Hematopoietic multipotent progenitor cell treated with erythropoietin and hydrocortisone succinate and interleukin-3 and kit ligand, for 6 days (in vitro differentiated cells): ENCODE results near the gene SMCHD1.
A peak's percentile ranks its signal among the peaks of the same experiment; 100 is the strongest.

Experiments
- DNase-seq: peaks from one replicate; pipeline ENCODE4 v3.0.0-alpha.2; 2015

Gene SMCHD1

DNA sequence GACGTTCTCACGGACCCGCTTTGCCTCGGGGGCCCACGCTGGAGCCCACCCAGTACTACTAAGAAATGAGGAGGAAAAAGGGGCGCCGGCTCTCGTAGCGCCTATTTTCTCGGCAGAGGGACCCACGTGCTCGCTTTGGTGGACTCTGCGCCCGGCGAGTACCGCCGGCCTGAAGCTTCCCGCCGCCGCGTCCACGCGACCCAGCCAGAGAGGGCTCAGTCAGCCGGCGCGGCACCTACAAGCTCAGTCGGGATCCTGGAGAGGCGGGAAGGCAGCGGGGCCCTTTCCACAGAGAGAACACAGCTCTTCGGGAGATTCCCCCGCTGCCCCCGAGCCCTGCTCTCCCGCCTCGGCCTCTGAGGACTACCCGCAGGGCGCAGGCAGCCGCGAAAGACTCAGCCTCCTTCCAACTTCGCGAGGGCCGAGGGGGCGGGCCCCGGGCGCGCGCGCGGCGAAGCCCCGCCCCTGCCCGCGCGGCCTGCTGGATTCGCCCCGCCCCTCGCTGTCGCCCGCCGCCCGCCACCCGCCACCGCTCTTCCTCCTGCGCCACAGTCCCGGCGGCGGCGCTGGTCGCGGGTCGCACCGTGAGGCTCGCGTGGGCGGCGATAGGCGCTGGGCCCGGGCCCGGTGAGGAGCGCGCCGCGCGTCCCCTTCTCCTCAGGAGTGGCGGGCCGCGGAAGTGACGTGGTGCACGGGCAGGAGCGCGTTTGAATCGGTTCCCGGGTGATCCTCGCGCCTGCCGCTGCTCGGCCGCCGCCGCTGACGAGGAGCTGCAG lies at the start of gene SMCHD1:
SMCHD1 (plus strand) TSS at position 549 of the 776 bp plus-strand sequence. CDS start 350 bp downstream, outside the sequence.
- peak; percentile 89 for DNase-seq

DNA sequence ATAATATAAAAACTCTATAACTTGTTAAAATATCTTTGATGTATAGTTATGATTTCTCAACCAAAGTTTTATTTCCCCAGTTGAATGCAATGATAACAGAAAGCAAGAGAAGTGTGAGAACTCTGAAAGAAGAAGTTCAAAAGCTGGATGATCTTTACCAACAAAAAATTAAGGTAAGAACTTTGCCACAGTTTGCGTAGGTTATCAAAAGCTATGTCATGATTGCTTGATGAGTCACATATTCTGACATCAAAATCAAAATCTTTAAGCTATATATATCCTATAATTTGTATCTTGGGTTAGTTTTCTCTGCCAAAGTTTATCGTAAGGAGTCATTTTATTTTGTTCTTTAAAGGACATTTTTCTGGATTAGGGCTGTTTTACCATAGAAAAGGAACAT lies 49.2 kb upstream of the SMCHD1 start:
- DNase-seq: no peak

DNA sequence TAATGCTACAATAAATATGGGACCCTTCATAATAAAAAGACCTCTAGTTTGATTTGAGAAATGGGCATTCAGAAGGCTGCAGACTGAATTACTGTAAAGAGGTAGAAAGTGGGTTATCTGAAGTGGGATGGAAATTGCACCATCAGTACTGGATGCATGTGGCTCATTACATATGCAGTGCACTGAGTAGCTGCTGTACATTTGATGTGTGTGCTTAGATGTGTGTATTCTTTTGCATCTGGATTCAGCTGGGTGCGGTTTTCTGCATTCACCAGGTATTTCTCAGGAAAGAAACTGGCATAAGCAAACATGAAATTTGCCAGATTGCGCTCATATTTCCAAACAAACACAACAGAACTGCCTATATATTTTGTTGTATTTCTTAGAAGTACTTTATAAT lies 45.9 kb upstream of the SMCHD1 start:
- no peak for DNase-seq

DNA sequence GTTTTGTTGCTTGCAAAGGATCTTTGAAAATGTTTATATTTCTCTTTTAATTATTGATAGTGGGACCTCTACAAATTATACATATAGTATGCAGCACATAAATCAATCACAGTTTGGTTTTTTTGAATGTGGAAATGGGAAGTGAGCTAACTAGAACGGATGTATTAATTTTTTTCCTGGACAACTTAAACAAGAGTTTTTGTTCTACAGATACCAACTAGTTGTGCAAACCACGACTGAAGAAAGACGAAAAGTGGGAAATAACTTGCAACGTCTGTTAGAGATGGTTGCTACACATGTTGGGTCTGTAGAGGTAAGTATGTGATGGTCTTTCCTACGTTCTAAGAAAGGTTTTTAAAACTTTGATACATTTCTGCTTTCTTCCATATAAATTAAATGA lies 45.0 kb upstream of the SMCHD1 start:
- peak; percentile 22 for DNase-seq

DNA sequence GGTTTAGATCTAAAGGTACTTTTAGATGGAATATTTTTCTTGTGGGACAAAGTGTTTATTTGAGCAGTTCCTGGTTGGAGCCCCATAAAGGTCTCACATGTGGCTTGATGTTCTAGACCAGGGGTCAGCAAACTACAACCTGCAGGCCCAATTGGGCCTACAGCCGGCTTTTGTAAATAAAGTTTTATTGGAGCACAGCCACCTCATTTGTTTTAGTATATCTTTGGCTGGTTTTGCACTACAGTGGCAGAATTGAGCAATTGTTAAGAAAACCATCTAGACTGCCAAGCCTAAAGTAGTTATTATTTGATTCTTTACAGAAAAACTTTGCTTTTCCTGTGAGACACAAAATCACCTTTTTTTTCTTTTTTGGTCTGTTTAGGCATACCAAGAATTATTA lies 42.5 kb upstream of the SMCHD1 start:
- no peak for DNase-seq

DNA sequence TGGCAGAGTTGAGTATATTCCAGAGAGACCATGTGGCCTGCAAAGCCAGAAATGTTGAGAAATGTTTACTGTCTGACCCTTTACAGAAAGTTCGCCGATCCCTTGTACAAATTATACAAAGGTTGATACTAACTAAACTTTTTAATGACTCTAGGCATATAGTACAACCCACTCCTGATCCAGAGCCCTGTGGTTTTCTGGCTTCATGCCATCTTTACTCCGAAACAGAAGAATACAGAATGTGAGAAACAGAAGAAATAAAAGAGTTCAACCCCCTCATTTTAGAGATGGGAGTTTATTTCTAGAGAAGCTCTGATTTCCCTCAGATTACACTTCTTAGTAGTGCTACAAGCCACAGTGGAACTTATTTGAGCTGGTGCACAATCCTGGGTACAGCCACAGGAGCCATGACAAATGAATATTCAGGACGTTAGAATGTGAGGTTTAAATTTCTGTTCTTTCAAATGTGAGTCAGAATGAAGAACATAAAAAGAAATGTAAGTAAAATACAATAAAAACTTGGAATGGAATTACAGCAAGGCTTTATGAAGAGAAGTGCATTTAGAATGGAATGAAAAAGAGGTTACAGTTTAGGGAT lies 38.0 kb upstream of the SMCHD1 start:
- DNase-seq: no peak

DNA sequence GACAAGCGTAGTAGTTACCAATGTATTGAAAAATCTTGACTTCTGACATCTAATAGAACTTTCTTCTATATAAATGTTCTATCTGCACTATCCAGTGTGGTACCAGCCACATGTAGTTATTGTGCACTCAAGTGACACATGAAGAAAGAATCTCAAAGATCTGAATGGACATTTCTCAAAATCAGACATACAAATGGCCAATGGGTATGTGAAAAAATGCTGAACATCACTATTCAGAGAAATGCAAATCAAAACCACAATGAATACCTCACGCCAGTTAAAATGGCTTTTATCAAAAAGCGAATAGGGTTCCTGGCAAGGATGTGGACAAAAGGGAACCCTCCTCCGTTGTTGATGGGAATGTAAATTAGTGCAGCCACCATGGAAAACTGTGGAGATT lies 37.5 kb upstream of the SMCHD1 start:
- no peak for DNase-seq

DNA sequence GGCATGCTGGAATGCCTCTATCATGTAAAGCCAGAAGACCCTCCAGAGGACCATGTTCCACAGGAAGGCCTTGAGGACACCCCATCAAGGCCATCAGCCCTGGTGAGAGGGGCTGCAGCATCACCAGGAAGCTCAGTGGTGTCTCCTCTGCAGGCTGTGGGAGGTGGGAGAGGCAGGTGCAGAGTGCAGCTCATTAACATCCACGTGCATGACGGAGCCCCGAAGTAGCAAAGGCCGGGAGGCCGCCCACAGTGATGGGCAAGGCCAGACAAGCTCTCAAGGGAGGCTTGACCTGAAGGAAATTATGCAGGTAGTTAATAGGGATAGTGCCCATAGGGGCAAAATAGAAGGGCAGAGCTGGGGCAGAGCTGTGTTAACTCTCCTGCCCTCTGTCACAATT lies 30.3 kb upstream of the SMCHD1 start:
- no peak for DNase-seq

DNA sequence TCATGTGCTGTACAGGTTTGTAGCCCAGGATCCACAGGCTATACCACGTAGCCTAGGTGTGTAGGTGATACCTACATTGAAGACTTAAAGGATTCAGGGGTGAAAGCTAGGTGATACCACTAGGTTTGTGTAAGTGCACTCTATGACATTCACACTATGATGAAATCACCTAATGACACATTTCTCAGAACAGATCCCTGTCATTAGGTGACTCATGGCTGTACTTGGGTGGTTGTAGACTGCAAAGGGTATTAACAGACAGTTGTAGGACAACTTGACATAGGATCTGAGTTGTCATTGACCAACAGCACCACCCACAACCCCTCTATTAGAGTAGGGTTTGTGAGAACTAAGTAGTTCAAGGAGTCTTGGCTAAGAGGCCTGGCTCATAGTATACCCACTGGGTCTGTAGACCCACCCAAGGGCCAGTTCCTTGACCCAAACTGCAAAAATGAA lies 27.7 kb upstream of the SMCHD1 start:
- no peak for DNase-seq

DNA sequence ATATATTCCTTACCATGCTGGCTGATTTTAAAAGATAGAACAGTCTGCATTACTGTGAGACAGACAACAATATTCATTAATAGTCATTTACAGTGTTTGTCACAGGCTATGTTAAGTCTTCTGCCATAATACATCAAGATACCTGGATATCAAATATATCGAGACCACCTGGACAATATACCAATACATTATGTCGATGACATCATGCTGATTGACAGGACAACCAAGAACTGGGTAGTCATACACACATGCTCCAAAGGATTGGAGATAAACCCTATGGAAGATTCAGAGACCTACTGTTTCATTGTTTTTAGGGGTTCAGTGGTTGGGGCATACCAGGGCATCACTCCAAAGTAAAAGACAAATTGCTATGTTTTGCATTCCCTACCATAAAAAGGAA lies 26.5 kb upstream of the SMCHD1 start:
- no peak for DNase-seq

DNA sequence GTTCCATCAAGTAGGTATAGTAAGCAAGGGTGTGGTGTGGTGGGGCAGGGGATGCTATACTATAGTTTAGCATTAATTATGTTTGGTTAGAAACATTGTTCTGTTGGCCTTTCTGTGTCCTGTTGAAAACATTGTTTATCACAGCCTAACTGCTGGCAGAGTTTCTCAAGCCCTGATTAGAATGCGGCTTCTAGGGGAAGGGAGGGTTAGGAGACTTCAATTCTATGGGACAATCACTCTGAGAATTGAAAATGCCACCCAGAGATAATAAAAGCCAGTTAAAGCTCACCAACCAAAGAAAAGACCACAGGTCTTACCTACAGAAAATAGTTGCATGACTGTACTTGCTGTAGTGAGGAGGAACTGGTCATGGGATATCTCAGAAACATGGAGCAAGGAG lies 19.9 kb upstream of the SMCHD1 start:
- DNase-seq: peak; percentile 81

DNA sequence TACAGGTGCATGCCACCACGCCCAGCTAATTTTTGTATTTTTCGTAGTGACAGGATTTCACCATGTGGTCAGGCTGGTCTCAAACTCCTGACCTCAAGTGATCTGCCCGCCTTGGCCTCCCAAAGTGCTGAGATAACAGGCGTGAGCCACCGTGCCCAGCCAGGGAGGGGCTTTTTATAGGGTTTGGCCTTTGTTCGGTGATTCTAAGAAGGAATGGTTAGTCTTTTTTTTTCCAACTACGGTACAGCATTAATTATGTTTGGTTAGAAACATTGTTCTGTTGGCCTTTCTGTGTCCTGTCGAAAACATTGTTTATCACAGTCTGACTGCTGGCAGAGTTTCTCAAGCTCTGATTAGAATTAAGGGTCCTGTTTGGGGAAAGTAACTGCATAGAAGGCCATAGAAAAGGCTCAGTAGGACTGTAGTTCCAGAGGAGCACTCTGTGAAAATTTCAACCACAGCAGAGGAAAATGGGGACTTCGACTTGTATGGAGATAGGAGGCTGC lies 19.3 kb upstream of the SMCHD1 start:
- DNase-seq: peak; percentile 57

DNA sequence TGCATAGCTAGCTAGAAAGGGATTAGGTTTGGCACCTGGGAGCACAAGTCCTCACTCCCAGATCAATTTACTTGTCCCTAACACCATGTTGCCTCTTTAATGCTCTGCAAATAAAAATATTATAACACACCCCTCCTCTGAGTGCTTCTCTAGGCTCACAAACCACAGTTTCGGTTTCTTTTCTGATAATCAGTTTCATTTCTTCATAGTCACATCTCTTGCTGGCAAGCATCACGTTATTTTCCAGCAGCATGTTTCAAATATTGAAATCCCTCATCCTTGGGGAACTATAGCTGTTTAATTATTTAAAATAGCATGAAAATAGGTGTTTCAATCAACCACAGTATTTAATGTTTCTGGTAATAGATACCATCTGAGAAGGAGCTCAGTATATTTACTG lies 13.9 kb upstream of the SMCHD1 start:
- peak; percentile 69 for DNase-seq

DNA sequence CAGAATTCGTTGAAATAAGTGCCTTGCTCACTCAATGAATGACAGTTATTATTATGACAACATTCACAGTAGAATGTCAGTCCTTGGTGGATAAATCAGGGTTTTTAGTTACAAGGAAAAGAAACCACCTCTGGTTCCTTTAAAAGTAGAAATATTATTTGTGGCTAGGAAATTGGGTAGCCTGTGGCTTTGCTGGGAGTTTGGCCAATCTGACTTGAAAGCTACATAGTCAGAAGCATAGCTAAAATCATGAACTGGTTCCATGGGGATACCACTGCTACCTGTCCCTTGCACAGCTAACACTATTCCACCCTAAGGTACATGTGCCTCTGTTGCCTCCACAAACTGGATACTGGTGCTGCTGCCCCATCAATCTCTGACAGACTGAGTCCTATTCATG lies 12.8 kb upstream of the SMCHD1 start:
- no peak for DNase-seq

DNA sequence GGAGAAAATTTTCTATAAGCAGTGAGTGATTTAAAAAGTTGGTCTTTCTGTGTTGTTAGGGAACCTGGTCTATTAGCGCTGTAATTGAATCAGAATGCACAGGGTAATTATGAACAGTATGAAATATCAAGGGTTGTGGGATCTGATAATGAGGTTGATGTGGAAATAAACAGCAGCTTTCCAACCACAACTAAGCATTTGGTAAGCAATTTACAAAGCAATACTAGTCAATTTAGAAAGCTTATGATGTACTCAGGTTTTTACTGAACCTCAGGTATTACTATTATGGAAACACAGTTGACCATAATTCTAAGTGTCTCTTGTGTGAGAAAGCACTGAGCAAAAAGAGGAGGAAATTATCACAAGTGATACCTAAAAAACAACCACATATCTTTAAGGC lies 11.0 kb upstream of the SMCHD1 start:
- peak; percentile 54 for DNase-seq

DNA sequence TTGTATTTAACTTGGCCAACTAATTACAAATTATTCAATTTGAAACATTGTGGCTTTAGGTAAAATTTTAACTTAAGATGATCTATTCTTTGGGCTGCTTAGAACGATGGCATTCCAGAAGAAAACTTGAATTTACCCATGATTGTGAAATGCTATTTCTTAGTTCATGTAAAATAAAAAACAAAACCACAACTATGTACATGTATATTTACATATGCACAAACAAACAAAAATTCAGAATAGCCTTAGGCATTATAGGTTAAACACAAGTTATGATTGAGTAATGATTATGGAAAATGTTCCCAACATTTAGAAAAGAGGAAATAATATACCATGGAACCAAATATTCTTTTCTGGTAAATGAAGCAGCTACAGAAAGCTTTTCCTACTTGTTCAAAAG lies 3.5 kb upstream of the SMCHD1 start:
- no peak for DNase-seq

DNA sequence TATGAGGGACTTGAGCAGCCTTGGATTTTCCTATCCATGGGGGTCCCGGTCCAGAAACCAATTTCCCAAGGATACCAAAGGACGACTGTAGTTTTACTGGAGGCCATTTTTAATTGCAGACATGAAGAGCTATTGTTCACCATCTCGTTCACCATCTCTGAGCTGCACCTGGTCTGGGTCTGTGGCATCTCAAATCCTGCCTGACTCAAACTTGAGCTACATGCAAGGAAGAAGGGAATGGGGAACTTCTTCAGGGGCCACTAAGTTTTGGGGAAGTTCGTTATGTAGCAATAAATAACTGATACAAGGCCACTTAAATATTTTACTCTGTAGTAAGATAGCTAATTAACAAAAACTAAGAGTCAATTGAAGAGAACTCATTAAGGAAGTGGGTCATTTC lies 2.1 kb upstream of the SMCHD1 start:
- DNase-seq: peak; percentile 41

DNA sequence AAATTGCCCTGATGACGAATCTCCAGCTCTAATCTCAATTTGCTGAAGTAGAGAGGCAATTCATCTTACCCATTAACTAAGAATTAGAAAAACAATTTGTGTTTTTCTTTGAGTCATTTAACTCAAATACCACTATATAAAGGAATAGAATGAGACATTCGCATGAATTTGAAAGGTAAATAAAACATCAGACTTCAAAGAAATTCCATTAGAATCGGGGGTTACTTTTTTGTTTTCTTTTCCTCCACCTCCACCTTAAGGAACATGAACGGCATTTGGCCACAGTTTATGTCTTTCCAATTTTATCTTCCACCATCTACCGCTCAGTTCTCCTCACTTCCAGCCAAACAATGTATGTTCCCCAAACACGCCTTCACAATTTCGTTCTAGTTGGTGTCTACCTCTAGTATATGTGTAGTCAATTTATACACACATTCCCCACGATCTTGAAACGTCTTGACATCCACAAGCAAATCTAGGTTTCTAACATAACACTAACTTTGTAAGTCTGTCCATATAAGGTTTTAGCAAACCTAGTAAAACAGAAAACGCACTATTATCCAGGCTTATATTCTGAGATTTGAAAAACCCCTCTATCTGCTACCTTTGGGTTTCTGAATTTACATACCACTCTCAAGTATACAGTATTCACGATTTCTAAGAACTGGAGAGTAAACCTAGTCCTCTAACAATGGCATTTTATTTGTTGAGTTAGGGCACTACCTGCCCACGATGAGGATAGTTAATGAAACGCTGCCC lies 1.2 kb upstream of the SMCHD1 start:
- DNase-seq: no peak

DNA sequence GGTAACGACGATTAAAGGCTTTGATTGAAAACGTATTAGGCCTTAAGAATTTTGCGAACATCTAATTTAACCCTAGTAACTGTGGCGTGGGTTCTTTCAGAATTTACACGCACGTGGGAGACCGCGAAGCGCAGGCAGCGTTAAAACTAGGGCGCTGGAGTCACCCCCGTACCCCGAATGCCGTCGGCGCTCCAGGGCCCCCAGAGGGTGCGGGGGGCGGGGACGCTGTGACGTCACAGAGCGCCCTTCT lies 673 bp upstream of the SMCHD1 start:
- peak; percentile 60 for DNase-seq

DNA sequence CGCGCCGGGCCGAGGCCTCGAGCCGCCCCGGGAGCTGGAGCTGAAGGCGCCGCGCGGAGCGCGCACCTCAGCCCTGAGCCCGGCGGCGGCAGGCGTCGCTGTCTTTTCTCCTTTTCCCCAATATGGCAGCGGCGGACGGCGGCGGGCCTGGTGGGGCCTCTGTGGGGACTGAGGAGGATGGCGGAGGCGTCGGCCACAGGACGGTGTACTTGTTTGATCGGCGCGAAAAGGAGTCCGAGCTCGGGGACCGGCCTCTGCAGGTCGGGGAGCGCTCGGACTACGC lies 369 bp downstream of the SMCHD1 start:
- DNase-seq: no peak

DNA sequence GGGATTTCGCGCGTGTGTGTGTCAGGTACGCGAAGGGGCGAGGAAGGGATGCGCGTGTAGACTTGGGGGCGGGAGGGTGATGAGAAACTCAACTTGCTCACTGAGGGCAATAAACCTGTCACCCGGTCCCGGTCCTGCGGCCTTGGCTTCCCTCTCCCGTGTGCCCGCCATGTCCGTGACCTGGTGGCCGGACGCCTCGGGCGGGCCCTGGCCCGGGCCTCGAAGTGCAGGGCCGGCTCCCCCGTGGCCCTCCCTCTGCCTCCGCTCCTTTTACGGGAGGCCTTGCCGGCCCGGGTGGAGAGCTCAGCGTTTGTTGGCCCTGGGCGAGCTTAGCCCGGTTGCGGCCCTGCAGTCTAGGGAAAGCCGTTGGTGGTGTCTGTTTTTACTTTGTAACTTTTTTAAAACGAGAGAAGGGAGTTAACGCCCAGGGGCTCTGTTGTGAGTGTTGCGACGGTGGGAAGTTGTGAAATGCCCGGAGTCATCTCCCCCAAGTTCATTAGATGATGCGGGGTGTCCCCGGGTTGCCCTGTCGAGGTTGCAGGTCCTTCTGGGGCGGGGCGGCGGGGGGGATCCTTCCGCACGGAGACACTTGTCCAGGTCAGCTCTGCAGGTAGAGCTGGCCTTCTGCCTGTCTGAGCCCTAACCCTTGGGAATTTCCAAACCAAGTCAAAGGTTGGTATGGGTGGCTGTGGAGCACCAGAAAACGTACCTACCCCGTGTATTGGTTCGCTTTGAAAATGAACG lies 883 bp downstream of the SMCHD1 start:
- peak; percentile 52 for DNase-seq

DNA sequence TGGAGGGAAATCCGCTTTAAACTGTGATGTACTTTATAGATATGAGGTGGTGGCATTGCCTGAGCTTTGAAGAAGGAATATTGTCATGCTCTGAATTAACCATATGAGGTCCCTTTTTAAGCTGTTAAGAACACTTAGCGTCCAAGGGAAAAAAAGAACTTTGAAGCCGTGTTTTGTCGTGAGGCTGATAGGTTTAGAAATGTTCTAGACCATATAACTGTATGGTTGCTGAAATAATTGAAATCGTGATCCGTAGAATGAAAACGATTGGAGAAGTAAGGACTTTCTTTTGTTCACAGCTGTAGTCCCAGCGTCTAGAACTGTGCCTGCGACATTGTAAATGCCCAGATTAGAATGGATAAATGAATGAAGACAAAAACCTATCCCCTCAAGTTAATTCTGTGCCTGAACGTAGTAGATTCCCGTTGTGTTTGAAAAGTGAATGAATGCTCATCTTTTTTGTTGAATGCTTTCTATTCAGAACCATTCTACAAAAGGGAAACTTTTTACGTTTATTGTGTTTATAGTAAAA lies 1.5 kb downstream of the SMCHD1 start:
- DNase-seq: peak; percentile 53

DNA sequence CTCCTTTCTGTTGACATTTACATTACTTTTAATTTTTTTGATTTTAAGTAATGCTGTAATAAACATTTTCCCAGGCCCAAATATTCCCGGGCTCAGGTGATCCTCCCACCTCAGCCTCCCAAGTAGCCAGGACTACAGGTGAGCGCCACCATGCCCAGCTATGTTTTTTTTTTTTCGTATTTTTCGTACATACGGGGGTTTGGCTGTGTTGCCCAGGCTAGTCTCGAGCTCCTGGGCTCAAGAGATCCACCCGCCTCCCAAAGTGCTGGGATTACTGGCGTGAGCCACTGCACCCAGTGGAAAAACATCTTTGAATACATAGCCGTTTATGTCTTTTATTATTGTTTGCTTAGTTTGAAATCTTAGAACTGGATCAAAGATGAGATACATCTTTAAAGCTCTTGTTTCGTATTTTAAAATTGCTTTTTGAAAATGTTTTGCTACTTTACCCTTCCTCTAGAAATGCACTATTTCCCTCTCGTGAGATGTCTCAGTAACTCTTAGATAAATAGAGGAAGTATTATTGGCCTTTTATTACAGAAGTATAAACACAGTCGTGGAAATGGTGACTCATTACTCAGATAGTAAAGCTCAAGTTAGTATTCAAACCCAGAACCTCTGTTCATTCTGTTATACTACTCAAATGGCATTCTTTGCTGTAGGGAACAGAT lies 2.4 kb downstream of the SMCHD1 start:
- DNase-seq: peak; percentile 89
